HL-60/S4 treated with retinoic acid at 250 ng/mL for 4 days and 3 days (cell line): Measurements from ENCODE around the gene RAB3D.
"Not testable (repeated sequence)": the region's sequence is repeated elsewhere in the genome, so short reads cannot be mapped to it uniquely, and the experiment has no call there.

Experiments used
- in situ Hi-C: fragments of 300-500 bp; cut with MboI; formaldehyde crosslinking; loops from 2 replicates; pipeline ENCODE4 v1.7.0; 2022; ENCODE audit warnings: low sequenced_read_pairs

RAB3D gene

DNA sequence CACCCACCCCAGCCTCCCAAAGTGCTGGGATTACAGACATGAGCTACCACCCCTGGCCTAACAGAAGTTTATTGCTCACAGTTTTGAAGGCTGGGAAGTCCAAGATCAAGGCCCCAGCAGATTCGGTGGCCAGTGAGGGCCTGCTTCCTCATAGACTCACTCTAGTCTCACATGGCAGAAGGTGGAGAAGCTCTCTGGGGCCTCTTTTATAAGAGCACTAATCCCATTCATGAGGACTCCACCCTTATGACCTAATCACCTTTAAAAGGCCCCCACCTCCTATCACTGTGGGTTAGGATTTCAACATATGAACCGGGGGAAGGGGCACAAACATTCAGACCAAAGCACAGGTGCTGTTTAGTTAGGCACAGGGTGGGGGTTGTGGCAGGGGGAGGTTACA lies 28.1 kb upstream of the RAB3D start:
- in situ Hi-C loops: no loop called here

DNA sequence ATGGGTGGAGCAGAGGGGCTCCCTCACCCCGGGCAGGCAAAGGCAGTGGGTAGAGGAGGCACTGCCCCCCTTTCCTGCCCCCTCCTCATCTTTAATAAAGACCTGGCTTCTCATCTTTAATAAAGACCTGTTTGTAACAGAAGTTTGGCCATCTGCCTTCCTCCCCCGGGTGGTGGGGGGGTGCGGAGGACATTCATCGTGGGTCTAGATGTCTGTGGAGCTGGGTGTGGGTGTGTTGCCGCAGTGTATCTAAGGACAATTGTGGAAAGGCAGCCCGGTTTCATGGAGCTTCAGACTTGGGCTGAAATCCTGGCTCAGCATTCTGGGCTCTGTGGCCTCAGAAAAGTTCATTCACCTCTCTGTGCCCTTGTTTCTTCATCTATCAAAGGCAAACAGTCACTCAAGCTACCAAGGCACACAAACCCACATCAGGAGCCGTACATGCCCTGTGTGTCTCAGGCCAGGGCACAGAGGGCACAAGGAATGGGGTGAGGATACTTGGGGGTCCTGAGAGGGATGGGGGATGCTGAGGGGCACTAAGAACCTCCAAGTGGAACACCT lies 26.2 kb upstream of the RAB3D start:
- in situ Hi-C loops: no loop called here

DNA sequence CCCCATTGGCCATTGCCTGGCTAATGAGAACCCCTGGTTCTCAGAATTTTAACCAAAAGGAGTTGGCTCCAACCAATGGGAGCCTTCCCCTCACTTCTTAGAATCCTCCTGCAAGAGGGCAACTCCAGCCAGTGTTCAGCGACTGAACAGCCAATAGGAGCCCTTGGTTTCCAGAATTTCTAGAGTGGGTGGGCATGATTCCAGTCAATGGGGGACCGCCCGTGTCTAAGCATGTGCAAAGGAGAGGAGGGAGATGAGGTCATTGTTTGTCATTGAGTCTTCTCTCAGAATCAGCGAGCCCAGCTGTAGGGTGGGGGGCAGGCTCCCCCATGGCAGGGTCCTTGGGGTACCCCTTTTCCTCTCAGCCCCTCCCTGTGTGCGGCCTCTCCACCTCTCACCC lies 25.5 kb upstream of the RAB3D start:
- in situ Hi-C loops: no loop called here

GRCh38 chr19:11364296-11364904 lies 24.9 kb upstream of the RAB3D start:
- in situ Hi-C loops: no loop called here

- in situ Hi-C loops: no loop called here
These were observed 24.4 kb upstream of the RAB3D start for GRCh38 chr19:11363881-11364280.

- in situ Hi-C loops: no loop called here
These were observed 22.6 kb upstream of the RAB3D start for GRCh38 chr19:11361771-11362731.

GRCh38 chr19:11361037-11361770 lies 21.7 kb upstream of the RAB3D start:
- in situ Hi-C loops: no loop called here

- in situ Hi-C loops: no loop called here
These were observed 20.0 kb upstream of the RAB3D start for GRCh38 chr19:11359421-11359820.

DNA sequence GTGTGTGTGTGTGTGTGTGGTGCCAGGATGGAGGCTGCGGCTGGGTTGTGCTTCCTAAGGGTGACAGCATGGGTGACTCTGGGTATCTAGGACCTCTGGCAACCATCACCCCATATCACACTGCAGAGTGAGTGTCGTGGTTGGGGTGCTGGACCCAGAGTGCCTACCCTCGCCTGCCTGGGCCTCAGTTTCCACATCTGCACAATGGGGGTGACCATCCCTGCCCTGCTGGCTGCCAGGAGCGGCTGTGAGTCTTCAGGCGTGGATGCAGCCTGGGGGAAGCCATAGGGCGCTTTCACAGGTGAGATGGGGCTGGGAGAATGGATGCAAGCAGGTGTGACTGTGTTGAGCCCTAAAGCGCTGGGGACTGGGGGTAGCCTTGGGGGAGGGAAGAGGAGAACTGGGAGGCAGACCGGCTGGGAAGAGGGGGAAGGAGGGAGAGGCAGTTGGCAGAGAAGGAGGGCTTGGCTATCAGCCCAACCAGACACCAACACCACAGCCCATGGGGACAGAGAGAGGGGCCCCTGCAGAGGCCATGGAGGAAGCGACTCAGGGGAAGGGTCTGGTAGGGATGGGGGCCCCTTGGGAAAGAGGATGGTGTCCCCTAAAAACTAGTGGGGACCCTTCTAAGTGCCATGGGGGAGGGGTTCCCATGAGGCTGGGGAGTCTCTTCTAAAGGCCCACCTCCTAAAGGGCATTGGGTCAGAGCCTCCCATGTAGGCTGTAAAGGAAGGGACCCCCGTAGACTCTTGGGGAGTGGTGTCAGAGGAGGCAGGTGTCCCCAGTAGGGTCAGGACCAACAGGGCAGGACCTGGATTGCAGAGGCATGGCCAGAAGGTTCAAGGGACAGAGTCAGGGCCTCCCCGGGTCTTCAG lies 17.5 kb upstream of the RAB3D start:
- in situ Hi-C loops: no loop called here

- in situ Hi-C loops: no loop called here
These were observed 16.6 kb upstream of the RAB3D start for GRCh38 chr19:11356074-11356397.

DNA sequence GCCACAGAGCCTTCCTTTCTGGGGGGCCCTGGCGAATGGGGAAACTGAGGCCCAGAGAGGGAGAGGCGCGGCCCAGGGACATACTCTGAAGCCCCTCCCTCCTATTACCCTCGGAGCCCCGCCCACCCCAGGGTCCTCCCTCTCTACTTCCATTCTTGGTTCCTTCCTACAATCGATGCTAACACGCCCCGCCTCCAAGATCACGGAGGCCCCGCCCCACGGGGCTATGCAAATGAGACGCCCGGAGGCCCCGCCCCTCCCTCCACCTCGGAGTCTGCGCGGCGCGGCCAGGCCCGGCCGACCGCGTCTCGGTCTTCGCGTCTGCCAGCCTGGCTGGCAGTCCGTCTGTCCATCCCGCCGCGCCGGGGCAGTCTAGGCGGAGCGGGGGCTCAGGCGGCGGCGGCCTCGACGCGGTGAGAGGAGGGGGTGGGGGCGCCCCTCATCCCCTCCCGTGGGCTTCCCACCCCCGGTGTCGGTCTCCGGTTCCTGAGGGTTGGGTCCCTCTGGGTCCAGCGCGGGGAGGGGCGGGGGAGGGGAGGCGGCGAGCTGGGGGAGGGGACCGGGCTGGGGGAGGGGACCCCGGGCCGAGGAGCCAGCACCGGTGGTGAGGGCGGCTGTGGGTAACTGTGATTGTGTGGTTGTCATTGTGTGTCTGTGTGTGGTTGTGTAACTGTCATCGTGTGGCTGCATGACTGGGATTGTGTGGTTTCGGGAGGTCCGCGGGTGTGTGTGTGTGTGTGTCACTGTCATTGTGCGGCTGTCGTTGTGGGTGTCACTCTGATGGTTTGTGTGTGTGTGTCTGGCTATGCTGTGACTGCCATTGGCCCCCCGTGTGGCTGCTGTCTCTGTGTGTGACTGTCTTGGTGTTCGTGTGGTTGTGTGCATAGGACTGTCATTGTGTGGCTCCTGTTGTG lies 16.0 kb upstream of the RAB3D start, which contains the start of gene PLPPR2:
PLPPR2 (plus strand) TSS at position 273 of the 914 bp plus-strand sequence. CDS start 2,242 bp downstream, outside the sequence.
- in situ Hi-C loops: no loop called here

DNA sequence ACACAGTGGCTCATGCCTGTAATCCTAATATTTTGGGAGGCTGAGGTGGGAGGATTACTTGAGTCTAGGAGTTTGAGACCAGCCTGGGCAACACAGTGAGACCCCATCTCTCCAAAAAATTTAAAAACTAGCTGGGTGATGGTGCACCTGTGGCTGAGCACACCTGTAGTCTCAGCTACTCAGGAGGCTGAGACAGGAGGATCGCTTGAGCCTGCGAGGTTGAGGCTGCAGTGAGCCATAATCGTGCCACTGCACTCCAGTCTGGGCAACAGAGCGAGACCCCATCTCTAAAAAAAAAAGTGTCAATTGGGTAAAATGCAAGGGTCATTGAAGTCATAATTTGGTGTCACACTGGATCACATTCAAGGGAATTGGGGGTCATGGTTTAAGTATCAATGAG lies 14.6 kb upstream of the RAB3D start:
- in situ Hi-C loops: not testable (repeated sequence)

- in situ Hi-C loops: no loop called here
These were observed 9.7 kb upstream of the RAB3D start for GRCh38 chr19:11349171-11349570.

GRCh38 chr19:11347546-11348039 lies 8.1 kb upstream of the RAB3D start:
- in situ Hi-C loops: no loop called here

DNA sequence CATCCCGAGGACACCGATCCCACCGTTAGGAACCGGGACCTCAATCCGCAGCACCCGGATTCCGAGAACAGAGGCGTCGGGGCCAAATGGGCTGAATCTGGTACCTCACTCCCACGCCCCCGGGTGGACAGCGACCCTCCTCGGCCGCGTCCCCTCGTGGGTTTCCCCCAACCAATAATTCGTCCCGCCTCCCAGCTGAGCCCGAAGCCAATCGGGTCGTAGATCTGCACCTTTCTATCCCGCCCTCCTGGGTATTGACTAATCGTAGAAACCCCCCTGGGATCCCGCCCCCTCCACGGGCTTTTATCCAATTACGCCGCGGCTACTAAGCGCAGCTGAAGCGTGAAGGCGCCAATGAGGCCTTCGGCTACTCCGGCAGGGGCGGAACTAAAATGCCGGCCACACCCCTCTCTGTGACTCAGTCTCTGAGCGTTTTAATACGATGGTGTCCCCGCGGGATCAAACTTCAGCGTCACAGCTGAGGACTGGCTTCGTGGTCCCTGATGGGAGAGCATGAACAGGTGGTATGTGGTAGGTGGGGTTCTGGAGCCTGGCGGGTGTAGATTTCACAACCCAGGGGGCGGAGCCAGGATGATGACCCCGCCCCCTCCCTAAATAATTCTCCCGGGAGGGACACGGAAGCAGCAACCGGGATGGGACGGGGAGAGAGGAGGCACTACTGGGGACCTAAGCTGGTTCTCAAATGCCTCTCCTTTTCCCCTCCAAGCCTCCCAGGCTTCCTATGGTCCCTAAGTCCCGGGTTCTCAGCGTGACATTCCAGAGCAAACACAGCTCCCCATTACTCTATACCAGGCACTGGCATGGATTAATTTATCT lies 6.9 kb upstream of the RAB3D start, which contains the start of the genes CCDC159 and TMEM205:
CCDC159 (plus strand) TSS at position 416 of the 837 bp plus-strand sequence; CDS start at position 504, 88 bp downstream.
TMEM205 (minus strand) TSS at position 165 of the 837 bp plus-strand sequence. CDS start 649 bp downstream, outside the sequence.
- in situ Hi-C loops: no loop called here

DNA sequence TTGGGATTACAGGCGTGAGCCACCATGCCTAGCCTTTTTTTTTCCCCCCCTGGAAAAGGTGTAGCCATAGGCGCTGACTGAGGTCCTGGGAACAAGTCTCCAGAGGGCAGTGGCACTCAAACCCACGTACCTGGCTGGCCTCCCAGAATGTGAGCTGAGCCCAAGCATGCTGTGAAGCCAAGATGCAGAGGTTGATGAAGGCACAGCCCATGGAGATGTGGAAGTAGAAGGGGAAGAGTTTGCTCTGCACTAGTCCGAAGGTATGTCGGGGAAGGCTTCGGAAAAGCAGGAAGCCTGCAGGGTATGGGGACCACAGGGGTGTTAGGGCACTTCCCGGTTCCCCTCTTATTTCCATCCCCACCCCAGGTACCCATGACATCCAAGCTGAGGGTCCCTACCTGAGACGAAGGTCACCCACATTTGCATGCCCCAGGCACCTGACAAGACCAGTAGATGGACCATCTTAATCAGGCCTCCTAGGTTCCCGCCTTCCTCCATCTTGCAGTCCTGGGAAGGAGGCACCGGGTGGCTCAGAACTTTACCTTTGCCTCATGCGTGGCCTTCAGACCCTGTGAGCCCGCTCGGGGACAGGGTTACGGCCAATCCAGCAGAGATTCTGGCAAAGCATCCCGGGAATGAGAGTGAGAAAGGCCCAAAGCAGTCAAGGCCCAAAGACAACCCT lies 5.8 kb upstream of the RAB3D start:
- in situ Hi-C loops: no loop called here

GRCh38 chr19:11342429-11342828 lies 3.0 kb upstream of the RAB3D start:
- in situ Hi-C loops: no loop called here
